ENCODE data around the gene PTP4A2.

GRCh38 chr1:31859719-31860118, 78.4 kb downstream of the PTP4A2 start:
- TF ChIP-seq CTCF (IDR thresholded peaks at IDR 0.05 in 4 of 5, conservative IDR thresholded peaks at IDR 0.05 in 1 of 5) (no peak), POLR2A (IDR thresholded peaks at IDR 0.05) (no peak)
